IMR-90 (cell line): ENCODE data around the gene SERPINA1. TPM values are rescaled to one million over a fixed set of nuclear protein-coding genes. Genes with fewer than 3 reads are reported as not detected.

Source experiments
- ATAC-seq: fragments of 200-7000 bp; cut with Tn5 transposase; 2 replicates; pipeline ENCODE4 v1.9.1; 2020; ENCODE audit warnings: low read depth, mild to moderate bottlenecking, moderate library complexity
- BruUV-seq: library from RNA; stranded (reverse); fragments of 400-500 nt; replicated peaks from 2 replicates; lab custom pipeline; 2021; lab: Mats Ljungman, UMichigan
- CTCF ChIA-PET: fragments of 300-600 bp; formaldehyde crosslinking; extraction: SDS; loops from one replicate; lab custom pipeline; 2021; ENCODE audit warnings: antibody characterized with exemption; lab: Yijun Ruan, JAX
- POLR2A ChIA-PET: fragments of 300-600 bp; sonication (Branson Sonifier 250); formaldehyde crosslinking; loops from one replicate; lab custom pipeline; 2022; ENCODE audit warnings: antibody characterized with exemption; ENCODE audit not compliant: unreplicated experiment; lab: Charles Lee
- DNase-seq: peaks from one replicate; pipeline ENCODE4 v3.0.0; 2013
- H2AFZ ChIP-seq: replicated peaks from 2 replicates; pipeline ENCODE3; 2013; ENCODE audit warnings: low read length, mild to moderate bottlenecking; ENCODE audit not compliant: poor library complexity
- H2AK5ac ChIP-seq: 2 replicates; pipeline ENCODE4 v1.6.1; 2013; ENCODE audit warnings: low read depth, low read length, inconsistent platforms
- H2AK9ac ChIP-seq: replicated peaks from 2 replicates; pipeline ENCODE3; 2013; ENCODE audit warnings: mild to moderate bottlenecking, low read depth, low read length, moderate library complexity; ENCODE audit not compliant: poor library complexity
- H2BK120ac ChIP-seq: 2 replicates; pipeline ENCODE4 v1.6.1; 2013; ENCODE audit warnings: low read depth, low read length, inconsistent platforms
- H2BK15ac ChIP-seq: 3 replicates; pipeline ENCODE4 v1.6.1; 2013; ENCODE audit warnings: low read depth, low read length, inconsistent platforms
- H2BK20ac ChIP-seq: 2 replicates; pipeline ENCODE4 v1.6.1; 2013; ENCODE audit warnings: low read depth, mild to moderate bottlenecking, inconsistent platforms, low read length, moderate library complexity
- H2BK5ac ChIP-seq: 2 replicates; pipeline ENCODE4 v1.6.1; 2013; ENCODE audit warnings: mild to moderate bottlenecking, low read depth, low read length, inconsistent platforms; ENCODE audit not compliant: poor library complexity, severe bottlenecking
- H3K14ac ChIP-seq: replicated peaks from 2 replicates; pipeline ENCODE4 v1.6.1; 2013; ENCODE audit warnings: low read depth, low read length, inconsistent platforms
- H3K18ac ChIP-seq: 2 replicates; pipeline ENCODE4 v1.6.1; 2013; ENCODE audit warnings: low read depth, low read length, control low read depth
- H3K23ac ChIP-seq: 2 replicates; pipeline ENCODE4 v1.6.1; 2013; ENCODE audit warnings: low read depth, low read length, inconsistent platforms
- H3K27ac ChIP-seq: 2 replicates; pipeline ENCODE4 v1.5.1; 2013; ENCODE audit warnings: mild to moderate bottlenecking, control low read depth, low read length; ENCODE audit not compliant: insufficient read depth
- H3K27me3 ChIP-seq: 2 replicates; pipeline ENCODE4 v1.6.1; 2013; ENCODE audit warnings: low read length; ENCODE audit not compliant: control insufficient read depth, insufficient read depth
- H3K36me3 ChIP-seq: 2 replicates; pipeline ENCODE4 v1.6.1; 2013; ENCODE audit warnings: low read length, mixed read lengths; ENCODE audit not compliant: control insufficient read depth, insufficient read depth
- H3K4ac ChIP-seq: 2 replicates; pipeline ENCODE4 v1.6.1; 2013; ENCODE audit warnings: low read depth, low read length, inconsistent platforms
- H3K4me1 ChIP-seq: 2 replicates; pipeline ENCODE4 v1.6.1; 2013; ENCODE audit warnings: low read length, mixed read lengths; ENCODE audit not compliant: control insufficient read depth, insufficient read depth
- H3K4me2 ChIP-seq: 2 replicates; pipeline ENCODE4 v1.6.1; 2013; ENCODE audit warnings: low read depth, mild to moderate bottlenecking, control low read depth, low read length, moderate library complexity
- H3K4me3 ChIP-seq: 2 replicates; pipeline ENCODE4 v1.5.1; 2013; ENCODE audit warnings: low read depth, mild to moderate bottlenecking, control low read depth, low read length, moderate library complexity; ENCODE audit not compliant: insufficient read depth
- H3K56ac ChIP-seq: 2 replicates; pipeline ENCODE4 v1.6.1; 2013; ENCODE audit warnings: low read length, inconsistent platforms; ENCODE audit not compliant: insufficient read depth; ENCODE audit errors: extremely low read depth
- H3K79me1 ChIP-seq, 2 experiments: 2 replicates each; pipeline ENCODE4 v1.6.1; 2013; ENCODE audit warnings: low read length in 2 of 2, inconsistent platforms in 1 of 2, low read depth in 1 of 2
- H3K9ac ChIP-seq: 2 replicates; pipeline ENCODE4 v1.6.1; 2013; ENCODE audit warnings: low read depth, low read length, control low read depth
- H3K9me1 ChIP-seq: 2 replicates; pipeline ENCODE4 v1.6.1; 2013; ENCODE audit warnings: low read length, inconsistent platforms; ENCODE audit not compliant: insufficient read depth
- H3K9me3 ChIP-seq: 2 replicates; pipeline ENCODE4 v1.6.1; 2013; ENCODE audit warnings: low read length; ENCODE audit not compliant: control insufficient read depth, insufficient read depth
- H4K20me1 ChIP-seq: 2 replicates; pipeline ENCODE4 v1.6.1; 2013; ENCODE audit warnings: low read length, inconsistent platforms; ENCODE audit not compliant: insufficient read depth
- H4K5ac ChIP-seq: 2 replicates; pipeline ENCODE4 v1.6.1; 2013; ENCODE audit warnings: mild to moderate bottlenecking, low read depth, low read length, control low read depth
- H4K8ac ChIP-seq, 2 experiments: 2 replicates each; pipeline ENCODE4 v1.6.1; 2013; ENCODE audit warnings: low read depth in 2 of 2, low read length in 2 of 2, control low read depth in 1 of 2, inconsistent platforms in 1 of 2
- H4K91ac ChIP-seq: 2 replicates; pipeline ENCODE4 v1.6.1; 2013; ENCODE audit warnings: low read depth, low read length, inconsistent platforms; ENCODE audit not compliant: insufficient read depth
- MAFK ChIP-seq: IDR thresholded peaks from 2 replicates; pipeline ENCODE4 v1.6.1; 2012; ENCODE audit warnings: low read depth, low read length, improper control_type of control experiment
- MAZ ChIP-seq: IDR thresholded peaks from 2 replicates; pipeline ENCODE4 v1.6.1; 2012; ENCODE audit warnings: low read depth, mild to moderate bottlenecking, low read length, improper control_type of control experiment, moderate library complexity, borderline replicate concordance
- NFE2L2 ChIP-seq: fragments of 150-350 bp; IDR thresholded peaks from 2 replicates; pipeline ENCODE4 v1.6.1; 2016; ENCODE audit warnings: low read depth, mild to moderate bottlenecking, low read length
- RAD21 ChIP-seq: IDR thresholded peaks from 2 replicates; pipeline ENCODE4 v1.6.1; 2012; ENCODE audit warnings: low read length, improper control_type of control experiment
- RCOR1 ChIP-seq: IDR thresholded peaks from 2 replicates; pipeline ENCODE4 v1.6.1; 2012; ENCODE audit warnings: mild to moderate bottlenecking, low read length, improper control_type of control experiment; ENCODE audit not compliant: insufficient replicate concordance
- RFX5 ChIP-seq: IDR thresholded peaks from 2 replicates; pipeline ENCODE4 v1.8.0; 2012; ENCODE audit warnings: low read depth, mild to moderate bottlenecking, low read length, moderate library complexity
- SMC3 ChIP-seq: fragments of 150-350 bp; IDR thresholded peaks from 2 replicates; pipeline ENCODE4 v1.6.1; 2016; ENCODE audit warnings: low read depth, mild to moderate bottlenecking, antibody characterized with exemption, low read length, moderate library complexity
- WGBS, 2 experiments: methylation state at CpG; one replicate each; pipeline versions ENCODE4 v1.1.5 to v1.1.7; 2013; ENCODE audit warnings: missing lambda C conversion rate in 2 of 2; ENCODE audit not compliant: insufficient read length in 1 of 2; ENCODE audit errors: extremely low coverage in 2 of 2; 5-methylcytosine and 5-hydroxymethylcytosine counted together
- dilution Hi-C: fragments of 300-500 bp; cut with HindIII; formaldehyde crosslinking; loops from one replicate; pipeline ENCODE4 v1.14.3; 2018; ENCODE audit warnings: low sequenced_read_pairs; ENCODE audit not compliant: unreplicated experiment
- in situ Hi-C: fragments of 300-500 bp; cut with MboI; formaldehyde crosslinking; loops from 3 replicates; pipeline ENCODE4 v1.14.3; 2019; ENCODE audit warnings: low sequenced_read_pairs, inconsistent platforms, mixed read lengths
- intact Hi-C: fragments of 100-400 bp; cut with micrococcal nuclease; formaldehyde crosslinking; loops from 2 replicates; pipeline ENCODE4 v1.10.0; 2022
- polyA plus RNA-seq, 3 experiments: library from polyadenylated mRNA; depleted of rRNA; stranded (reverse); fragments of >200 nt; gene quantifications; 2 replicates each; pipeline ENCODE4 v1.2.3, GENCODE V29; 2012; ENCODE audit warnings: low replicate concordance in 1 of 3
- total RNA-seq: library from RNA; depleted of rRNA; stranded (reverse); fragments of >200 nt; gene quantifications from 2 replicates; pipeline ENCODE4 v1.2.3, GENCODE V29; 2012

Gene SERPINA1
- total and polyA plus RNA-seq, 2 of the 4 experiments (the other 2 are of a cell fraction) = 0.54 to 1.2 TPM

- H3K9ac ChIP-seq = no peak overlapping the region
- no peaks in the 10 kb centered on the region for H3K27me3 ChIP-seq
- no peak overlapping the region for H4K5ac ChIP-seq
- no peak for ATAC-seq
- no peak overlapping the region for H2BK15ac ChIP-seq
- H3K9me1 ChIP-seq = no peaks in the 10 kb centered on the region
- H4K20me1 ChIP-seq = no peaks in the 10 kb centered on the region
- no peak overlapping the region for H2BK20ac ChIP-seq
- H4K8ac ChIP-seq = no peak overlapping the region
- TF ChIP-seq RAD21 (no peak), NFE2L2 (no peak), MAFK (no peak), RFX5 (no peak), RCOR1 (no peak), MAZ (no peak), SMC3 (no peak)
- no peaks in the 10 kb centered on the region for H3K9me3 ChIP-seq
- H2BK5ac ChIP-seq = no peak overlapping the region
- ChIA-PET POLR2A (no interaction called here), CTCF (interaction anchor here (1.1 to 1.4 kb wide), 2 partner anchors 66 to 129 kb away, joined by 3 to 5 read pairs; no protein-coding TSS in a partner anchor)
- 0 out of 2 replicates have a peak, but pooled peaks cover 2% of the 10 kb centered on the region for H3K4me1 ChIP-seq
- H3K27ac ChIP-seq = no peak overlapping the region
- dilution Hi-C loops = no loop called here
- no peaks in the 10 kb centered on the region for H3K36me3 ChIP-seq
- in situ Hi-C loops = no loop called here
- no peak overlapping the region for H3K56ac ChIP-seq
- H3K4ac ChIP-seq = no peak overlapping the region
- no peak overlapping the region for H3K23ac ChIP-seq
- no peak overlapping the region for H3K4me2 ChIP-seq
- H2AK5ac ChIP-seq = no peak overlapping the region
- H4K91ac ChIP-seq = no peak overlapping the region
- no TSS peak for BruUV-seq
- no peak overlapping the region for H3K18ac ChIP-seq
- no peak overlapping the region for H3K4me3 ChIP-seq
- no peak overlapping the region for H3K14ac ChIP-seq
- H3K79me1 ChIP-seq = no peaks in the 10 kb centered on the region
- no peak for DNase-seq
- H2AK9ac ChIP-seq = no peak overlapping the region
- no peak overlapping the region for H2BK120ac ChIP-seq
- intact Hi-C loops = no loop called here
- H2AFZ ChIP-seq = no peak overlapping the region
- no CpG with 5 or more reads among the region's 1 CpG for WGBS, 2 experiments
These were observed 31.2 kb downstream of the SERPINA1 start for GRCh38 chr14:94357166-94357565.
